BJ (cell line): Measurements from ENCODE around the gene NPVF. TPM values are rescaled to one million over a fixed set of nuclear protein-coding genes. Genes with fewer than 3 reads are reported as not detected.

Experiments
- CTCF ChIA-PET: fragments of 350-600 bp; formaldehyde crosslinking; extraction: SDS; loops from one replicate; lab custom pipeline; 2021; ENCODE audit warnings: antibody characterized with exemption, inconsistent platforms; lab: Yijun Ruan, JAX
- POLR2A ChIA-PET: fragments of 300-600 bp; sonication (Branson Sonifier 250); formaldehyde crosslinking; extraction: SDS; loops from one replicate; lab custom pipeline; 2021; ENCODE audit warnings: antibody characterized with exemption; lab: Charles Lee
- DNase-seq: peaks from one replicate; pipeline ENCODE4 v3.0.0-alpha.2; 2011; ENCODE audit warnings: low read depth
- H3K27me3 ChIP-seq: 2 replicates; pipeline ENCODE4 v1.6.0; 2011; ENCODE audit warnings: low read length; ENCODE audit not compliant: control insufficient read depth, insufficient read depth
- H3K36me3 ChIP-seq: 2 replicates; pipeline ENCODE4 v1.5.1; 2011; ENCODE audit warnings: low read length; ENCODE audit not compliant: control insufficient read depth, insufficient read depth
- H3K4me3 ChIP-seq: 2 replicates; pipeline ENCODE4 v1.5.1; 2011; ENCODE audit warnings: low read depth, mild to moderate bottlenecking, control low read depth, low read length
- polyA plus RNA-seq: library from polyadenylated mRNA; depleted of rRNA; stranded (reverse); fragments of >200 nt; gene quantifications from 2 replicates; pipeline ENCODE4 v1.2.3, GENCODE V29; 2011
- TF ChIP-seq, protein P1 (sequence below): IDR thresholded peaks from 2 replicates; pipeline ENCODE4 v1.5.1; 2011; ENCODE audit warnings: low read depth, mild to moderate bottlenecking, control low read depth, inconsistent platforms, low read length, moderate library complexity; ENCODE audit not compliant: insufficient read depth

Gene NPVF
- polyA plus RNA-seq, 1 experiment = not detected

- Histone ChIP-seq H3K4me3 (no peak overlapping the region), H3K36me3 (no peaks in the 10 kb centered on the region), H3K27me3 (no peaks in the 10 kb centered on the region)
- ChIA-PET POLR2A (no interaction called here), CTCF (no interaction called here)
- TF ChIP-seq, protein P1, sequence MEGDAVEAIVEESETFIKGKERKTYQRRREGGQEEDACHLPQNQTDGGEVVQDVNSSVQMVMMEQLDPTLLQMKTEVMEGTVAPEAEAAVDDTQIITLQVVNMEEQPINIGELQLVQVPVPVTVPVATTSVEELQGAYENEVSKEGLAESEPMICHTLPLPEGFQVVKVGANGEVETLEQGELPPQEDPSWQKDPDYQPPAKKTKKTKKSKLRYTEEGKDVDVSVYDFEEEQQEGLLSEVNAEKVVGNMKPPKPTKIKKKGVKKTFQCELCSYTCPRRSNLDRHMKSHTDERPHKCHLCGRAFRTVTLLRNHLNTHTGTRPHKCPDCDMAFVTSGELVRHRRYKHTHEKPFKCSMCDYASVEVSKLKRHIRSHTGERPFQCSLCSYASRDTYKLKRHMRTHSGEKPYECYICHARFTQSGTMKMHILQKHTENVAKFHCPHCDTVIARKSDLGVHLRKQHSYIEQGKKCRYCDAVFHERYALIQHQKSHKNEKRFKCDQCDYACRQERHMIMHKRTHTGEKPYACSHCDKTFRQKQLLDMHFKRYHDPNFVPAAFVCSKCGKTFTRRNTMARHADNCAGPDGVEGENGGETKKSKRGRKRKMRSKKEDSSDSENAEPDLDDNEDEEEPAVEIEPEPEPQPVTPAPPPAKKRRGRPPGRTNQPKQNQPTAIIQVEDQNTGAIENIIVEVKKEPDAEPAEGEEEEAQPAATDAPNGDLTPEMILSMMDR = no peak
- DNase-seq = no peak
Observed at GRCh38 chr7:25207887-25208286, 20.4 kb downstream of the NPVF start.

GRCh38 chr7:25206765-25207164 is 21.5 kb downstream of the NPVF start:
- no peak overlapping the region for H3K4me3 ChIP-seq
- ChIA-PET CTCF (interaction anchor here (0.6 kb wide), 1 partner anchor 26 kb away, joined by 3 read pairs; no protein-coding TSS in a partner anchor), POLR2A (no interaction called here)
- TF ChIP-seq, protein P1 = no peak
- no peaks in the 10 kb centered on the region for H3K27me3 ChIP-seq
- H3K36me3 ChIP-seq = no peaks in the 10 kb centered on the region
- DNase-seq = no peak

DNA sequence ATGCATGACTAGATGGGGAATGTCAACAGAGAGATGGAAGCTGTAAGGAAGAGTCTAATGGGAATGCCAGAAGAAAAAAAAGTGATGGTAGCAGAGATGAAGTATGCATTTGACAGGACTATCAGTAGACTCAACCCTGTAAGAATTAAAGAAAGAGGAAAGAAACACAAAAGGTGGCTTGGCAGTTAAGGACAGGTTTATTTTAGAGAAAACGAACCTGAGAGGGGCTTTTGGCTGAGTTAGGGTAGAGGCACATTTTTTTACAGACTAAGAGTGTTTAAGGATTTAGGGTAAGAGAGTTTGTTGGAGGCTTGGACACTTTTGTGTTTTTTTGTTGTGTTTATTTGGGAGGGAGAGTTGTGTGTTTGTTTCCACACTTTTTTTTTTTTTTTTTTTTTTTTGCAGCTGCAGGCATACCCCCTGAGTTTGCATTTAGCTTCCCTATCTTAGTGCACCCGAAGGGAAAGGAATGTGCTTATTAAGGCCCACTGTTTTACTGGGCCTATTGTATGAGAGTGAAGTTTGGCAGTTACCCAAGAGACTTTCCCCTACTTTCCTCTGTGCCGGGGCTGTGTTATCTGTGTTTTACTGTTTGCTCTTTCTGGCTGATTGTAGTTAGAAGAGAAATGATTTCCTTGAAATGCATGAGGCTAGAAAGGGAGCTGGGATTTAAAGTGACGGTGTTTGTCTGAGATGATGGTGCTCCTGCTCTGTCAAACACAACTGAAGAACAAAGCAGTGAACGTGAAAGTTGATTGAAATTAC is 32.0 kb downstream of the NPVF start:
- no peaks in the 10 kb centered on the region for H3K36me3 ChIP-seq
- 0 out of 2 replicates have a peak, but pooled peaks cover 2% of the 10 kb centered on the region for H3K27me3 ChIP-seq
- ChIA-PET POLR2A (no interaction called here), CTCF (no interaction called here)
- no peak overlapping the region for H3K4me3 ChIP-seq
- TF ChIP-seq, protein P1 = no peak
- DNase-seq = no peak

DNA sequence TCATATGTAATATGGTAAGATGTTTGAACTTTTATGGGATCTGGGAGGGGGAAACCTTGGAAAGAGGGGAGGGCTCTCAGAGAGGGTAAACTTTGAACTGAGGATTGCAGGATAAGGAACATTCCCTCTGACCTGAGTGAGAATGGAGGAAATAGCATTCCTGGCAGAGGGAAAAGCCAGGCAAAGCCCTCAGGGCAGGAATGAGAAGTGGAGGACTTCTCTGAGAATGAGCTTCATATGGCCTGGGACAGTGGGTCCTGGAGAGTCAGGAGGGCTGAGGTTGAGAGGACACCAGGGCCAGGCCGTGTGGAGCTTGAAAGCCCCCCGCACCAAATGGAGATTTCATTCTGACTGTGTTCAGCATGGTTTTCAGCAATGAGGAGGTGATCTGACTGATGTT is 34.2 kb downstream of the NPVF start:
- TF ChIP-seq, protein P1 = no peak

DNA sequence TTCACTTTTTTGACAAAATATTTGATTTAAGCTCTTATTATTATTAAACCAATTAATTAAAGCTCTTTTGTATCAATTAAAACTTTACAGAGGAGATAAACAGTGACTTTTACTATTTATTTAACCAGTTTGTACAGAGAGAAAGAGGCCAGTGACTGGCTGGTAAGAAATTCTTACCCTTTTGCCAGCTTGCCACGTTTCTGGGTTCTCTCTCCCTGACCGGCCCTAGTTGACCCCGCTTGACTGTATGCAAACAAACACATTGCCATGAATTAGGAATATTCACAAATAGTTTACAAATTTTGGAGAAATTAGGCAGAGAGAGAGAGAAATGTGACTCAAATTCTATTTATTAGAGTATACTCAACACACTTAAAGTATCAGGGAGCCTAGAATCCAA is 36.2 kb downstream of the NPVF start:
- POLR2A ChIA-PET = no interaction called here
- CTCF ChIA-PET = interaction anchor here (1.2 to 2.0 kb wide), 2 partner anchors 12 to 660 kb away, joined by 3 to 8 read pairs; a partner anchor contains a TSS
- Histone ChIP-seq H3K27me3 (no peaks in the 10 kb centered on the region), H3K4me3 (no peak overlapping the region), H3K36me3 (no peaks in the 10 kb centered on the region)
- no peak for DNase-seq
- TF ChIP-seq, protein P1 = no peak

More for the DNA sequence above, 34.2 kb downstream of the NPVF start:
- no peak for DNase-seq
- H3K36me3 ChIP-seq = no peaks in the 10 kb centered on the region
- H3K27me3 ChIP-seq = 0 out of 2 replicates have a peak, but pooled peaks cover 2% of the 10 kb centered on the region
- H3K4me3 ChIP-seq = no peak overlapping the region
- ChIA-PET POLR2A (no interaction called here), CTCF (interaction anchor here (0.7 kb wide), 1 partner anchor 40 kb away, joined by 3 read pairs; no protein-coding TSS in a partner anchor)
